ENCODE measurements around the gene BICDL1.
A peak's percentile ranks its signal among the peaks of the same experiment; 100 is the strongest.

The BICDL1 gene

GRCh38 chr12:120081641-120082040 is 92.6 kb downstream of the BICDL1 start:
- no peak for DNase-seq (ENCODE audit: low spot score)

GRCh38 chr12:120085920-120086645 is 97.0 kb downstream of the BICDL1 start:
- DNase-seq (ENCODE audit: low spot score): no peak

GRCh38 chr12:120086801-120087621 is 98.0 kb downstream of the BICDL1 start:
- DNase-seq (ENCODE audit: low spot score): peak; percentile 100

DNA sequence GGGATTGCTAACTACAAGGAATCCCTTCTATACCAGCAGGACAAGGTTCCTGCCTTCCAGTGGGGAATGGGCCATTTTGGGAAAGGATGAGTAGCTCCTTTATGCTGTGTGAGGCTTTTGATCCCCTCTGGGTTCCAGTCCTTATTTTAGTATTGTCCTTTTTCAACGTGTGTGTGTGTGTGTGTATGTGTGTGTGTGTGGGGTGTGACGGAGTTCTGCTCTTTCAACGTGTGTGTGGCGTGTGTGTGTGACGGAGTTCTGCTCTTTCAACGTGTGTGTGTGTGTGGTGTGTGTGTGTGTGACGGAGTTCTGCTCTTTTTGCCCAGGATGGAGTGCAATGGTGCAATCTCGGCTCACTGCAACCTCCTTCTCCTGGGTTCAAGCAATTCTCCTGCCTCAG is 100.1 kb downstream of the BICDL1 start:
- no peak for DNase-seq (ENCODE audit: low spot score)

DNA sequence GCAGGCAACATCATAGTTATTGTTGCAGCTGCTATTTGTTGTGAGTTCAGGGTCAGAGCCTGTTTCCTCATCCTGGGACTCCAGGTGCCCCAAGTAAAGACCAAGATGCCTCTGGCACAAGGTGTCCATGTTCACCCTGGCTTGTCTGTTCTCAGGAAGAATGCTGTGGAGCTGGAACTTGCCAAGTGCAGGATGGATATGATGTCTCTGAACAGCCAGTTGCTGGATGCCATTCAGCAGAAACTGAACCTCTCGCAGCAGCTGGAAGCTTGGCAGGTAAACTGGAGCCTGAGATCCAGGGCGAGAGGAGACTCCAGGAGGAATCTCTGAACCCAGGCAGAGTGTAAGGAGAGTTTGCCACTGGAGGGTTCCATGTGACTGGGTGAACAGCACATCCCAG is 100.8 kb downstream of the BICDL1 start:
- DNase-seq (ENCODE audit: low spot score): no peak

- DNase-seq (ENCODE audit: low spot score): no peak
Measured at GRCh38 chr12:120090206-120090605, 101.2 kb downstream of the BICDL1 start.

- no peak for DNase-seq (ENCODE audit: low spot score)
Measured at GRCh38 chr12:120090626-120091295, 101.7 kb downstream of the BICDL1 start.

GRCh38 chr12:120091371-120092090 is 102.5 kb downstream of the BICDL1 start:
- DNase-seq (ENCODE audit: low spot score): no peak

GRCh38 chr12:120092551-120093335 is 103.7 kb downstream of the BICDL1 start:
- no peak for DNase-seq (ENCODE audit: low spot score)

- DNase-seq (ENCODE audit: low spot score): no peak
Measured at GRCh38 chr12:120093336-120093591, 104.2 kb downstream of the BICDL1 start.

DNA sequence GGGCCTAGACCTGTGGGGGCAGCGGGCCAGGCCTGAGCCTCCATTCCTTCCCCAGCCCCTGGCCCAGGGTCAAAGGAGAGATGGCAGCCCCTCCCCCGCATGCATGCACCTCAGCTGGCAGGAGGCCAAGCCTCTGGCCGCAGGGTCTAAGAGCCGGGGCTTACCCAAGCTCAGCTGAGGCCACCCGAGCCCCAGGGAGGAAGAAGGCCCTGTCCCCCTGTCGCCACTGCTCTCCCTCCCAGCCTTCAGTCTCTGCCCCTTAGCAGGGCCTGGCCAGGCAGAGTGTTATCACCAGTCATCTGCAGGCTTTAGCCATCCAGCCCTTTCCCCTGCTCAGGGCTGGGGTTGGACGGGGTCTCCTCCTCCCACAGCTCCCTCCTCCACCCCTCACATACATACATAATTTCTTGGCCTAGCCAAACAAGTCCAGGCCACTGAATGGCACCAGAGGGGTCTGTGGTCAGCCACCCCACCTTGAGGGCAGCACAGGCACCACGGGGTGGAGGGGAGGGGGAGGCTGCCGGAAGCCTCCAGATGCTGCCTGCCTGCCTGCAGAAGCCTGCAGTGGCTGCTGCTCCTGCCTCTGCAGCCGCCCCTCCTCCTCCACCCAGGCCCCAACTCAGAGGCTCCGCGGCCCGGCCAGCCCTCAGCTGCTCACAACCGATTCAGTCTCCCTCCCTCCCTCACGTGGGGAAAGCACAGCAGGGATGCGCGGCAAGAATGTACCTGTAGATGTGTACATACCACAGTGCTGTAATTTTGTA is 104.7 kb downstream of the BICDL1 start:
- no peak for DNase-seq (ENCODE audit: low spot score)

DNA sequence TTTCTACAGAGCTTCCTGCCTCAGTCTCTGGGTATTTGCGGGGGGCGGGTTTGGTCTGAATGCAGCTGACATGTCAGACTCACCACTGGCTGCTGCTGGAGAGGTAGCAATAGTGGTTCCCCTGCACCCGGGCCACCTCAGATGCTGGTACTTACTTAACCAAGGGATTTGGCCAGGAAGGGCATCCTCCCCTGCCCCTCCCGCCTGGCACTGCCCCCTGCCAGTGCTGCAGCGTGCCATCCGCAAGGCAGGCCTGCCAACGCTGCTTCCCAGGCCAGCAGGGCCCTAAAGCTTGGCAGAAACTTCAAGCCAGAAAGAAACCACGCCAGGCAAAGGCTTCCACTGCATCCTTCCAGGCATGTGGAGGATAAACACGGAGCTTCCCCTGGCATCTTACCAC is 105.4 kb downstream of the BICDL1 start:
- DNase-seq (ENCODE audit: low spot score): no peak

- DNase-seq (ENCODE audit: low spot score): no peak
Measured at GRCh38 chr12:120095331-120095730, 106.3 kb downstream of the BICDL1 start.

GRCh38 chr12:120095736-120096135 is 106.7 kb downstream of the BICDL1 start:
- DNase-seq (ENCODE audit: low spot score): no peak

DNA sequence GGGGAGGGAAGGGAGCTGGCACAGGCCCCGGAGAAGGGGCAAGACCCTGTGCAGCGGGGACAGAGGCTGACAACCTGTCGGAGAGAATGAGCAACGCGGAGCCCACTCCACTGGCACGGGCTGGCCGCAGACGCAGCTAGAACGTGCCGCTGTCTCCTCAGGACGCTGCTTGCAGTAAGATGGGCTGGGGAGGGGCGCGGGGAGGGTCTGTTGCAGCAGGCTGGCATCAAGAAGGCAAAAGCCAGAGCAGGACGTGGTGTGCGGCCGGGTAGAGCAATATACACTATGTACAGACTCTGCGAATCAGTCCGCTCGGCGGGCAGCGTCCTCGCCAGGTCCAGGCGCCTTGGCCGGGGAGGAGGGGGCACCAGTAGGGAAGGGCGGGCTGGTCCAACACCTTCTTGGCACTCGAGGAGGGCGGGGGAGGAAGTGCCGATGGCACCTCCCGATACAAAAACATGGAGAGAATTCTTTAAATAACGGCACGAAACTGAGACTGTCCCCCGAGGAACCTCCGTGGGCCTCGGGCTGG is 107.7 kb downstream of the BICDL1 start:
- DNase-seq (ENCODE audit: low spot score): no peak

GRCh38 chr12:120098756-120099470 is 109.9 kb downstream of the BICDL1 start:
- no peak for DNase-seq (ENCODE audit: low spot score)

DNA sequence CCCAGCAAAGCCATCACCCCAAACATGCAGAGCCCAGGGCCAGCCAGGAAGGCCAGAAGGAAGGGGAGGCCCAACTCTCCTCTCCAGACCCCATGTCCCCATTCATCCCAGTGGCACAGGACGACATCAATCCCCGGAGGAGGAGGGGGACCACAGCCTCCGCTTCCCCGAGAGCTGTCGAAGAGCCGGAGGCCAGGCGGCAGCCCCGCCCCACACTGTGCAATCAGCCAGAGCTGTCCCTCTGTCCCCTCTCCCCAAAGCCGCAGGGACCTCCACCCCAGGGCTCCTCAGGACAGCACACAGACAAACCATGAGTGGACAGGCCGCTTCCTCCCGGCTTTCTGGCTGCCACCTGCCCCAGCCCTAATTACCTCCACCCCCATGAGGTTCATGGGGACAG is 110.7 kb downstream of the BICDL1 start:
- no peak for DNase-seq (ENCODE audit: low spot score)

DNA sequence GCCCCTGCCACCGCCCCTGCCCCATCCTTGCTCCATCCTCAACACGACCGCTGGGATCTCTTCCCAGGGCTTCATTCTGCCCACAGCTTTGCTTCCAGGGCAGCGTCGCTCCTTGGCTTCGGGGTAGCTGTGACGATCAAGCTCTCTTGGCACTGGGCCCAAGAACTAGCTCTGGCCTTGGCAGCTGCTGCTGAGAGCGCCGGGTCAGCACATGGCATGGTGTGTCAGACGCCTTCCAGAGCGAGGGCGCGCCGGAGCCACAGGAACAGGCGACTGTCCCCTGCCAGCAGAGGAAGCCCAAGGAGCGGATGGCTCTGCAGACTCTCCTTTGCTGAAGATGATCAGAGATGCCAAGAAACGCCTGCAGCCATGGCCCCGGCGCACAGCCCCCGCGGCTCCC is 111.6 kb downstream of the BICDL1 start:
- peak; percentile 38 for DNase-seq (ENCODE audit: low spot score)

DNA sequence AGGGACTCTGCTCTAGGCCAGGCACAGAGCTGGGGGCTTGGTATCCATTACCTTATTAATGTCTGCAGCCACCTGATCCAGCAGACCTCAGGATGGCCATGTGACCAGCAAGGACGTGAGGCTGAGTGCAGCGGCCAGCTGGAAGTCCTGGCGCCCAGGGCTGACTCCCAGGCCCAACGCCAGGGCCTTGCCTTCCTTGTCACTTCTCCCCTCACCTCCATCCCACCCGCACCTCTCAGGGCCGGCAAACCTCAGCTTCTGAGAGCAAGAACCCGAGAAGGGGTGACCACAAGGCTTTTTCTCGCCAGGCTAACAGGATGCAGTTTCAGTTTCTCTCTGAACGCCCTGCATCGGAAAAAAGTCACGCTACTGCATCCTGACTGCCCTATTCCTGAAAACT is 112.1 kb downstream of the BICDL1 start:
- no peak for DNase-seq (ENCODE audit: low spot score)

DNA sequence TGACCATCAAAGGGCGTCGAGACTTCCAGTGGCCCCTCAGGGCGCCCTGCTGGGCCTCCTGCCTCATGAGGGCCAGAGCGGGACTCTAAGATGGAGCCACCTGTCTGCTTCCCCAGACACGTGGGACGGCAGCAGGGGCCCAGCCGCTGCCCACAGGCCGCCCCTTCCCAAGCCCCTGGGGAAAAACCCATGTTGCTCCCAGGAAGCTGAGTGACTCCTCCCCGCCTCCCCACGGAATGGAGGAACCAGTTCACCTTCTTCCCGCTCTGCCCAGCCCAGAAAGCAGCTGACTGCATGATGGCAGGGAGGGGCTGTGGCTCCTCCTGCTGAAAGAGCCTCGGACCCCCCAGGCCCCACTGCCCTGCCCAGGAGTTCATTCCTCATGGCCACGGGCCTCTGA is 112.6 kb downstream of the BICDL1 start:
- no peak for DNase-seq (ENCODE audit: low spot score)
